Mucosa of rectum (tissue), 2 donors: ENCODE measurements around the gene PMS2.

Source experiments
- H3K27ac ChIP-seq, 2 donors: one replicate each; pipeline ENCODE4 v1.7.0; 2013; ENCODE audit warnings: inconsistent platforms in 2 of 2, low read depth in 2 of 2, low read length in 2 of 2
- H3K27me3 ChIP-seq, 2 donors: one replicate each; pipeline ENCODE4 v1.7.0; 2013; ENCODE audit warnings: low read length in 2 of 2; ENCODE audit not compliant: control insufficient read depth in 2 of 2, insufficient read depth in 2 of 2
- H3K36me3 ChIP-seq, 2 donors: one replicate each; pipeline ENCODE4 v1.7.0; 2013; ENCODE audit warnings: low read length in 2 of 2; ENCODE audit not compliant: control insufficient read depth in 2 of 2, insufficient read depth in 2 of 2
- H3K4me1 ChIP-seq, 2 donors: one replicate each; pipeline ENCODE4 v1.7.0; 2013; ENCODE audit warnings: low read length in 2 of 2, mild to moderate bottlenecking in 1 of 2; ENCODE audit not compliant: control insufficient read depth in 2 of 2, insufficient read depth in 2 of 2
- H3K4me3 ChIP-seq, 2 donors: one replicate each; pipeline ENCODE4 v1.7.0; 2013; ENCODE audit warnings: low read length in 2 of 2
- H3K9ac ChIP-seq, 2 donors: one replicate each; pipeline ENCODE4 v1.7.0; 2013; ENCODE audit warnings: low read length in 2 of 2, low read depth in 1 of 2, mild to moderate bottlenecking in 1 of 2
- H3K9me3 ChIP-seq, 2 donors: one replicate each; pipeline ENCODE4 v1.7.0; 2013; ENCODE audit warnings: low read length in 2 of 2; ENCODE audit not compliant: control insufficient read depth in 2 of 2
- donor health status: healthy.
- donor health status: Normal muscosa, but diverticular disease.

The PMS2 gene

DNA sequence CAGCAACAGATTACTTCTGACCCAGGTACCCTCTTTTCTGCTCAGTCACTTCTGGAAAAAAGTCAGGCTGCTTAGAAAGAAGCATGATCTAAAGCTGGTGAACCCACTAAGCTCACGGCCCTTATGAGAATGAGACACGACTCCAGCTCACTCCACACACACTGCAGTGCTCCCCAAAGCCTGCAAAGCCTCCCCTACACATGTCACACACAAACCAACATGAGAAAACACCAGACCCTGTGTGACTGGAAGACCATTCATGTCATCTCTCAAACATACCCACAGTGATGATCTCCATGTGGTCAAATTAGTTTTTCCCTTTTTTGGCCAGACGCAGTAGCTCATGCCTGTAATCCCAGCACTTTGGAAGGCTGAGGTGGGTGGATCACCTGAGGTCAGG is 22.7 kb upstream of the PMS2 start:
- no peak overlapping the region for H3K27ac ChIP-seq
- H3K27me3 ChIP-seq = no peaks in the 10 kb centered on the region
- peaks cover 6 to 22% of the 10 kb centered on the region in 2 donors for H3K4me1 ChIP-seq
- peaks cover 32 to 65% of the 10 kb centered on the region in 2 donors for H3K36me3 ChIP-seq
- H3K9ac ChIP-seq = no peak overlapping the region
- H3K4me3 ChIP-seq = no peak overlapping the region
- H3K9me3 ChIP-seq = no peaks in the 10 kb centered on the region

- H3K4me1 ChIP-seq = peaks cover 11 to 28% of the 10 kb centered on the region in 2 donors
- peaks cover 26 to 62% of the 10 kb centered on the region in 2 donors for H3K36me3 ChIP-seq
- H3K9ac ChIP-seq = no peak within 1 kb of the TSS
- H3K9me3 ChIP-seq = no peaks in the 10 kb centered on the region
- no peak within 1 kb of the TSS for H3K4me3 ChIP-seq
- H3K27ac ChIP-seq = no peak within 1 kb of the TSS
- no peaks in the 10 kb centered on the region for H3K27me3 ChIP-seq
These were observed 22.1 kb upstream of the PMS2 start, which contains the start of gene ANKRD61 for GRCh38 chr7:6030988-6031387. Gene ANKRD61, plus strand, starts transcription at chr7:6031376. Its CDS starts 0 bp downstream, at chr7:6031376.

DNA sequence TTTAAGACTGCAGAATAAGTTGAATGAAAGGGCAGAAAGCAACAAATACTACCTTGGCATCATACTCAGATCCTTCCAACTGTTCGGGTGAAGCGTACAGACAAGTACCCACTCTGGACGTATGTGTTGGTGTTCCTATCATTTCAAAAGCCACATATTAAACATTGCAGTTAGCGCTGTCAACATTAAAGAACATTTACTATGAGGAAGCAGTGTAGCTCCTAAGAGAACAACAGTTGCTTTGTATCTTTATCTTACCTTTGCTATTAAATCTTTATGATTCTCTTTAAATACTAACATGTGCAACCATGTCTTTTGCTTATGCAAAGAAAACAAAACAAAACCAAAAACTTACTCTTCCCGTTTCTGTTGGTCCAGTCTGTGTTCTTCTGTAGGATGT is 19.7 kb upstream of the PMS2 start:
- no peaks in the 10 kb centered on the region for H3K9me3 ChIP-seq
- no peak overlapping the region for H3K9ac ChIP-seq
- H3K36me3 ChIP-seq = peaks cover 24 to 58% of the 10 kb centered on the region in 2 donors
- peak overlapping the region in 1 of 2 donors; percentile 51 for H3K27ac ChIP-seq
- no peak overlapping the region for H3K4me3 ChIP-seq
- H3K4me1 ChIP-seq = peaks cover 13 to 46% of the 10 kb centered on the region in 2 donors
- no peaks in the 10 kb centered on the region for H3K27me3 ChIP-seq

GRCh38 chr7:6027806-6028365 is 19.0 kb upstream of the PMS2 start:
- peaks cover 13 to 46% of the 10 kb centered on the region in 2 donors for H3K4me1 ChIP-seq
- no peaks in the 10 kb centered on the region for H3K27me3 ChIP-seq
- no peak overlapping the region for H3K9ac ChIP-seq
- no peak overlapping the region for H3K4me3 ChIP-seq
- H3K9me3 ChIP-seq = no peaks in the 10 kb centered on the region
- peak overlapping the region in 1 of 2 donors; percentile 88 for H3K27ac ChIP-seq
- peaks cover 31 to 61% of the 10 kb centered on the region in 2 donors for H3K36me3 ChIP-seq

GRCh38 chr7:6026820-6027311 is 18.0 kb upstream of the PMS2 start:
- Histone ChIP-seq H3K9ac (peak overlapping the region; percentile 35 to 58), H3K9me3 (no peaks in the 10 kb centered on the region), H3K4me3 (peak overlapping the region; percentile 41 to 56), H3K36me3 (peaks cover 37 to 66% of the 10 kb centered on the region in 2 donors), H3K27ac (peak overlapping the region; percentile 84 to 88), H3K4me1 (peaks cover 13 to 46% of the 10 kb centered on the region in 2 donors), H3K27me3 (no peaks in the 10 kb centered on the region)

- Histone ChIP-seq H3K4me3 (peak overlapping the region; percentile 48 to 56), H3K4me1 (peaks cover 13 to 46% of the 10 kb centered on the region in 2 donors), H3K27ac (peak overlapping the region; percentile 84 to 88), H3K9ac (peak overlapping the region; percentile 41 to 58), H3K9me3 (no peaks in the 10 kb centered on the region), H3K27me3 (no peaks in the 10 kb centered on the region), H3K36me3 (peaks cover 40 to 72% of the 10 kb centered on the region in 2 donors)
These were observed 17.4 kb upstream of the PMS2 start for GRCh38 chr7:6026011-6026819.

- peak overlapping the region; percentile 29 to 84 for H3K27ac ChIP-seq
- no peaks in the 10 kb centered on the region for H3K27me3 ChIP-seq
- H3K9me3 ChIP-seq = no peaks in the 10 kb centered on the region
- H3K9ac ChIP-seq = peak overlapping the region in 1 of 2 donors; percentile 31
- peaks cover 43 to 78% of the 10 kb centered on the region in 2 donors for H3K36me3 ChIP-seq
- no peak overlapping the region for H3K4me3 ChIP-seq
- peaks cover 13 to 50% of the 10 kb centered on the region in 2 donors for H3K4me1 ChIP-seq
These were observed 15.2 kb upstream of the PMS2 start for GRCh38 chr7:6023974-6024435.

- no peaks in the 10 kb centered on the region for H3K9me3 ChIP-seq
- H3K27me3 ChIP-seq = no peaks in the 10 kb centered on the region
- no peak overlapping the region for H3K9ac ChIP-seq
- H3K36me3 ChIP-seq = peaks cover 40 to 73% of the 10 kb centered on the region in 2 donors
- no peak overlapping the region for H3K27ac ChIP-seq
- peaks cover 13 to 39% of the 10 kb centered on the region in 2 donors for H3K4me1 ChIP-seq
- H3K4me3 ChIP-seq = no peak overlapping the region
These were observed 13.9 kb upstream of the PMS2 start for GRCh38 chr7:6022707-6023106.

GRCh38 chr7:6020371-6021286 is 11.8 kb upstream of the PMS2 start:
- peaks cover 0 to 20% of the 10 kb centered on the region in 2 donors for H3K4me1 ChIP-seq
- peaks cover 54 to 74% of the 10 kb centered on the region in 2 donors for H3K36me3 ChIP-seq
- no peak overlapping the region for H3K27ac ChIP-seq
- no peak overlapping the region for H3K9ac ChIP-seq
- no peak overlapping the region for H3K4me3 ChIP-seq
- H3K27me3 ChIP-seq = no peaks in the 10 kb centered on the region
- no peaks in the 10 kb centered on the region for H3K9me3 ChIP-seq
